Anterior cingulate cortex (tissue), 58 donors: Measurements from ENCODE around the gene NUP93.
"Not testable (repeated sequence)": the region's sequence is repeated elsewhere in the genome, so short reads cannot be mapped to it uniquely, and the experiment has no call there.

Source experiments
- DNase-seq, 58 donors: peaks; one replicate each; lab custom pipeline; 2025; lab: John Stamatoyannopoulos, UW

NUP93 gene

DNA sequence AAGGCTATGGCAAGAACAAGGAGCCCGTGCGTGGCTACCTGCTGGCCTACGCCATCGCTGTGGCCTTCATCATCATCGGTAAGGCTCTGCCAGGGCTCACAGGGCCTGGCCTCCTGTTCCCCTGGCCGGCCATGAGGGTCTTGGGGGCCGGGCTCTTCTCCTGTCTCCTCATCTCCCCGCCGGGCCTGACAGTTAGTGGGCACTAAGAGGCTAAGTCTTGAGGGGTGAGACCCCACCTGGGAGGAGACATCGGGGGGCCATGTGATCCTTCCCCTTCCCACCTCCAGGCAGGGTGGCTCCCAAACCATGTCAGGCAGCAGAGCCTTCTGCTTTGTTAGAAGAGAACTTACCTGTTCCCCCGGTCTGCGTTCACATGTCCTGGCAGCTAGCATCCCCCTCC is 150.2 kb downstream of the NUP93 start:
- no peak for DNase-seq

DNA sequence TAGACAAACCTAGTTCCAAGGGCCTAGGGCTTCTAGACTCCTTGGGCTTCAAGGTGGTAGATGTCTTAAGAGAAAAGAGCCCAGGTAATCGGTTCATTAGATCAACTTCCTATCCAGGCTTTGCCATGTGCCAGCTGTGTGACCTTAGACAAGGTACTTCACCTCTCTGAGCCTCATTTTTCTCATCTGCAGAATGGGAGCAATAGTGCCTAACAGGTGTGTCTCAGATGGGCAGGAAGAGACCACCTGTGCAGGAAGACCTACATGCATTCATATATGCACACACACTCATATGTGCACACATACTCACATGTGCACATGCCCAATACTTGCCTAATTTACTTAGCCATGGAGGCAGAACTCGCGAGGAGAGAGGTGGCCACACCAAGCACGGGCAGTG is 150.8 kb downstream of the NUP93 start:
- no peak for DNase-seq

DNA sequence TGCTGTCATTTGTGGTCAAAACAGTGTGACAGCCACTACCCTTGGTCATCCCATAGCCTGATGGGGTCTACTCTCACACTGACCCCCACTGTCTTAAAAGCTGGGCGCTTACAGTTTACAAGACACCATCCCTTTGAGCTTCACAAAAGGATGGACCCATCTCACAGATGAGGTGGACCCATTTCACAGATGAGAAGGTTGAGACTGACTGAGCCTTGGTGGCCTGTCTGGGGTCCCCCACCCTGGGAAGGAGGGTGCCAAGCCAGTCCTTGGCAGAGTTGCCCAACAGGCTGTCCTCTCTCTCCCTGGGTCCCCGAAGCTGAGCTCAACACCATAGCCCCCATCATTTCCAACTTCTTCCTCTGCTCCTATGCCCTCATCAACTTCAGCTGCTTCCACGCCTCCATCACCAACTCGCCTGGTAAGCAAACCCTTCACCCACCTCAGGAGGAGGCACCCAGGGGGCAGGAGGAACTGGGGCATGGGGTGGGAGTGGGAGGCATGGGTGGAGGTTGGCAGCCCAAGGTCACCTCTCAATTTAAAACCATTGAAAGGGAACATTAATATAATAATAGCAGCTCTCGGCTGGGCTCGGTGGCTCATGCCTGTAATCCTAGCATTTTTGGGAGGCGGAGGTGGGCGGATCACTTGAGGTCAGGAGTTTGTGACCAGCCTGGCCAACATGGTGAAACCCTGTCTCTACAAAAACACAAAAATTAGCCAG is 152.3 kb downstream of the NUP93 start:
- no peak for DNase-seq

DNA sequence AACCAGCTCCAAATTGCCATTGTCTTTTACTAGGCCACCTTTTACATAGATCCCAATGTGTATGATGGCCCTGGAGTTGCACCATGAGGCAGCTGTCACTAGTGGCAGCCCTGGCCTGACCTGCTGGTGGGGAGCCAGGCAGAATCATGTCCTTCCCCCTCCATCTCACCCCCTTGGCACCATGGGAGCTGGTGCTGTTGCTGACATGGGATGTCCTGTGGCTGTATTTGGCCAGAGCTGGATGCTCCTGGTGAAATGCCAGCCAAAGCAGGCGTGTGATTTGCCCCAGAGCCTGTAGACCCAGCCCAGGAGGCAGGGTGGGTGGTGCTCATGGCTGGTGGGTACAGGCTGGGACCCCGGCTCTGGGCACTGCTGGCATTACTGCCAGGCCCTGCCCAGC is 153.7 kb downstream of the NUP93 start:
- DNase-seq: no peak

DNA sequence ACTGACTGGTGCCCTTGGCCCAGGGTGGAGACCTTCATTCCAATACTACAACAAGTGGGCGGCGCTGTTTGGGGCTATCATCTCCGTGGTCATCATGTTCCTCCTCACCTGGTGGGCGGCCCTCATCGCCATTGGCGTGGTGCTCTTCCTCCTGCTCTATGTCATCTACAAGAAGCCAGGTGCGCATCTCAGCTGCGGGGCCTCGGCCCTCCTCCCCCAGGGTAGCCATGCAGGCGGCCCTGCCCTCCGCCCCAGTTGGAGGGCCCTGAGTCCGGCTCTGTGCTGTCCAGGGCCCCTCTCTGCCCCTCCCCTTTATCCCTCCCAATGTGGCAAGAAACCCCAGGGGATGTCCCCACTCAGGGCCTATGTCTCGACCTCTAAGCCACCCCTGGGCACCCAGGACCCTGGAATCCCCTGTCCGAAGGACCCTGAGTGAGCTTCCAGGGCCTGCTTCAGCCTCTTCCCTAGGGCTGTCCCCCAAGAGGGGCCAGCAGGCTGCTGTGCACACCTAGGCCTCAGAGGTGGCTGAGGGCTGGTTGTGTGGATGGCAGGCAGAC is 154.2 kb downstream of the NUP93 start:
- no peak for DNase-seq

DNA sequence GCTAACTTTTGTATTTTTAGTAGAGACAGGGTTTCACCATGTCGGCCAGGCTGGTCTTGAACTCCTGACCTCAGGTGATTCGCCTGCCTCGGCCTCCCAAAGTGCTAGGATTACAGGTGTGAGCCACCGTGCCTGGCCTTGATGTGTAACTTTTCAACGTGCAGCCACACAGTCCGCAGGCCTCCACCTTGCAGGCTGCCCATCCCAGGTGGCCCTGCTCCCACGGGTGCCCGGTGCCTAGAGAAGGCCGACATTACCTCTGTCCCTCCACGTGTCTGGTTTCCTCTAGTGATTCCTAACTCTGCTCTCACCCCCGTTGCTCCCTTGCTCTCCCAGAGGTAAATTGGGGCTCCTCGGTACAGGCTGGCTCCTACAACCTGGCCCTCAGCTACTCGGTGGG is 155.0 kb downstream of the NUP93 start:
- not testable (repeated sequence) for DNase-seq

DNA sequence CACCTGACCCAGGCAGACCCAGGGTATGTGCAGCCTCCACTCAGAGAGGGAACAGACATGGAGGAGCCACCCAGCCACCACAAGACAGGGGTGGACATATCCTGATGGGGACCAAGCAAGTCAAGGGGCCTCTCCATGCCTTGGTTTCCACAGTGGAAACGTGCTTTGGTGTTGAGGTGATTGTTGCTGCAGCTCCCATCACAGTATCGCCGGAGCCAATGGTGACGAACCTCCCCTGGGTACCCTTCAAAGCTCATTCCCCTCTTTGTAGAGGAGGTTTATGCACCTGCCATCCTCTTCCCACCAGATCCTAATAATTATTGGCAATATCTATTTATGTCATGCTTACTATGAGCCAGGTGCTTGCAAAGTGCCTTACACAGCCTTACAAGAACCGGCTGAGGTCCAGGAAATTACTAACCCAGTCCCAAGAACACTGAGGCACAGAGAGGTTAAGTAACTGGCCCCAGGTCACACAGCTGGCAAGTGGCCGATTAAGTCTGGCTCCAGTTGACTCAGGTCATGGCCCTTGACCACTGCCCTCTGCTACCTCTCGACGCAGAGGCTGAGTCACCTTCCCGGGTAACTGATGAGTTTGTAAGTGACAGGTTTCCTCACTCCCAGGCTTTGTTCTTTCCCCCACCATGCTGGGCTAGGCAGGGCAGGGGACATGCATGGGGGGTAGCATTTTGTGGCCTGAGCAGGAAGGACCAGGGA is 155.7 kb downstream of the NUP93 start:
- DNase-seq: no peak

DNA sequence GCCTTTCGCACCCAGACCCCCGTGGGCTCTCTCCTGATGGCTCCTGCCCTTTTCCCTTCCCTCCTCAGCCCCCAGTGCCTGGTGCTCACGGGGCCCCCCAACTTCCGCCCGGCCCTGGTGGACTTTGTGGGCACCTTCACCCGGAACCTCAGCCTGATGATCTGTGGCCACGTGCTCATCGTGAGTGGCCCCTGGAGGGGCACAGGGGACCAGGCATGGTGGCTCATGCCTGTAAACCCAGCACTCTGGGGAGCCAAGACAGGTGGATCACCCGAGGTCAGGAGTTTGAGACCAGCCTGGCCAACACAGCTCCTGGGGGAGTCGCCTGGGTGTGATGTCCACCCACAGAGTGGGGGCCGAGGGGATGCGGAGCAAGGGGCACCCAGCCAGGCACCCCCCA is 156.4 kb downstream of the NUP93 start:
- DNase-seq: no peak

DNA sequence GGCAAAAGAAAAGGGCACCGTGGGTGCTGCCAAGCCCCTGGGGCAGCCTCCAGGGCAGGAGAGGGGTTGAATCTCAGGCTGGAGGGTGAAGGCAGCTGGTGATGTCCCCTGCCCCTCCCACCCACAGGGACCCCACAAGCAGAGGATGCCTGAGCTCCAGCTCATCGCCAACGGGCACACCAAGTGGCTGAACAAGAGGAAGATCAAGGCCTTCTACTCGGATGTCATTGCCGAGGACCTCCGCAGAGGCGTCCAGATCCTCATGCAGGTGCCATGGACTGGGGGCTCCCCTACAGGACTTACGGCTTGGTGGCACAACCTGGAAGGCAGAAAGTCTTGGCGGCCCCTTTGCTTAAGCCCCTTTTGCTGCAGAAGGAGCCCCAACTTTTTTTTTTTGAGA is 156.9 kb downstream of the NUP93 start:
- DNase-seq: no peak

DNA sequence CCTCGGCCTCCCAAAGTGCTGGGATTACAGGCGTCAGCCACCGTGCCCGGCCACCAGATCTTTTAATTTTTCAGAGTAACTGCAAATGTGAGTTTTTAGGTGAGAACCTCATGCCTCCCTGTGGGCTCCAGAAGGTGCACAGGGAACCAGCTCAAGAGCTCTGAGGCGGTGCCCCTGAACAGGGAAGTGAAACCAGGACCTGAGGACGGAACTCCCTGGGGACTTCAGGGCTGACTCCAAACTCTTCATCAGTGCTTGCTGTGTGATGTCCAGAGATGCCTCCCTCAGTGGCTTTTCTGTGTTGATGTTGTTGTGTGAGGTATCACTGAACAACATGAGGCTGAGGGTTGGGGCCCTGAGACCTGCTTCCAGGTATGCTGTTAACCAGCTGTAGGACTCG is 158.9 kb downstream of the NUP93 start:
- DNase-seq: no peak

DNA sequence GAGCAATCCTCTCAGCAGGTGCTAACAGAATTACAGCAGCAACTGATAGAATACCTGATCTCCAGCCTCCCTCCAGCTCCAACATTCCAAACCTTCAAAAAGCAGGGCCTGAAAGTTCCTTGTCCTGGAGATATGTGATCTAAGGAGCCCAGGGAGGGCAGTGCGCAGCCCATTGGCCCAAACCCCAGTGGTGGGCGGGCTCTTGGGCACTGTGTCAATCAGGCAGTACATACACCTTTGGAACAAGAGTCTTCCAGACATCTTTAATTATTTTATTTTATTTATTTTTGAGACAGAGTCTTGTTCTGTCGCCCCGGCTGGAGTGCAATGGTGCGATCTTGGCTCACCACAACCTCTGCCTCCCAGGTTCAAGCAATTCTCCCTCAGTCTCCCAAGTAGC is 159.3 kb downstream of the NUP93 start:
- DNase-seq: no peak

DNA sequence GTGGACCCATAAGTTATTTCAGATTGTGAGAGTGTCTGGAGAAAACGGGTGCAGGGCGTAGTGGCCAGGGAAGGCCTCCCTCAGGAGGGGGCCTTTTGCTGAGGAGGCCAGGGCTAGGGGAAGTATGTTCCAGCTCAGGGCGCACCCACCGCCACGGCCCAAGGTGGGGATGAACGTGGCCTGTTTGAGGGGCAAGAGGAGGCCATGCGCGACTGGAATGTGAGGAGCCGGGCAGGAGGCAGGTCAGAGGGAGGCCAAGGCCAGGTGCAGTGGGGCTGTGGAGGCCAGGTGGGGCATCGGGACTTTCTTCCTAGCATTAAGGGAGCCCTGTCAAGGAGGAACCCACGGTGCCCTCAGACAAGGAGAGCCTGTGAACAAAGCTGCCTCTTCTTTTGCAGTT is 161.8 kb downstream of the NUP93 start:
- no peak for DNase-seq

DNA sequence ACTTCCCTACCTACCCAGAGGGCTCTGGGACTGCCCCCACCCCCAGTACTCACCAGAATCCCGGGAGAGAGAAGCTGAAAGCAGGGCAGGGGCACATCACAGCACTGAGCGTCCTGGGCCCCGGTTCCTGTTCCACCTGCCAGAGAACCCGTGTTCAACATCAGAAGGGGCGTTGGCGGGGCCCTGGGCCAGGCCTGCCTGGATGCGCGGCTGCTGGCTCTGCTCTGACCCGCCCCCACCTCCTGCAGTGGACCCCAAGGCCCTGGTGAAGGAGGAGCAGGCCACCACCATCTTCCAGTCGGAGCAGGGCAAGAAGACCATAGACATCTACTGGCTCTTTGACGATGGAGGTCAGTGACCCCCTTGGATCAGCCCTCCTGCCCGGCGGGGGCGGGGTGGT is 162.8 kb downstream of the NUP93 start:
- no peak for DNase-seq

DNA sequence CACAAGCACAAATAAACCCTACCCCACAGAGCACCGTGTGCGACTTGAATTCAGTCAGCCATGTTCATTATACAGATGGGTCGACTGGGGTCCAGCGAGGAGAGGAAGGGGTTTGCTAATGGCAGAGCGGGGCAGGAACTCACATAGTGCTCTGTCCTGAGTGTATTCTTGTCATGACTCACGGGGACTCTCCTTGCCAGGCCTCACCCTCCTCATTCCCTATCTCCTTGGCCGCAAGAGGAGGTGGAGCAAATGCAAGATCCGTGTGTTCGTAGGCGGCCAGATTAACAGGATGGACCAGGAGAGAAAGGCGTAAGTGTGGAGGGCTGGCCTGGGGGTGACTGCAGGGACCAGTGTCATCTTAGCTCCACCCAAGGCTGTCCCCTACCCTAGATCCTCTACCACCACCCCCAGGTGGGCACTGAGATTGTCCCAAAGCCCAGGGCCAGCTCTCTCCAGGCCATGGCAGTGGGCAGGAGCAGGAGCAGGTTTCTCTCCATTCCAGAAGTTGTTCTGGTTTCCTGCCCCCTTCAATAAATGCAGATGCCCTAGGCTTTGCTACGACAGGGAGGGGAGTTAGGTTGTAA is 164.5 kb downstream of the NUP93 start:
- no peak for DNase-seq

DNA sequence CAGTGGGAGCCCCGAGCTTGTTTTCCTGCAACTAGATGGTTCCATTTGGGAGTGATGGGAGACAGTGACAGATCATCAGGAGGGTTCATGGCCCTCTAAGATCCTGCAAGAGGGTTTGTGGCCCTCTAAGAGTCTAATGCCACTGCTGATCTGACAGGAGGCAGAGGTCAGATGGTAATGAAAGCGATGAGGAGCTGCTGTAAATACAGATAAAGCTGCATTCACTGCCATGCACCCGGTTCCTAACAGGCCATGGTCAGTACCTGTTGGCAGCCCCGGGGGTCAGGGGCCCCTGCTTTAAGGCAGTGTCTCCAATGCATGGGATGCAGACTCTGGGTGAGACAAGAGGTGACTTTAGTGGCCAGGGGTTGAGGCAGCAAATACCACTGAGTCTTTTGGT is 165.9 kb downstream of the NUP93 start:
- DNase-seq: no peak

DNA sequence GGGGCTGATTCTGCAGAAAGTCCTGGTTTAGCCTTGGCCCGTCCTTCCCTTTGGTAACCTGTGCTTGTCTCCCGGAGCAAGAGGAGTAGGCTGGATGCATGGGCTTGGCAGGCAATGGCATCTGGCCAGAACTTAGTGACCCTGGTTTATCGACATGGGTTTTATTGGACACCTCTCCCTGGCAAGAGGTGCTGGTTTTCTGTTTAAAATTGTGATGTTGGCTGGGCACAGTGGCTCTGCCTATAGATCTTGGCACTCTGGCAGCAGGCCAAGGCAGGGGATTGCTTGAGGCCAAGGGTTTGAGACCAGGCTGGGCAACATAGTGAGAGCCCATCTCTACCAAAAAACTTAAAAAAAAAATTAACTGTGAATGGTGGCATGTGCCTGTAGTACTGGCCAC is 166.3 kb downstream of the NUP93 start:
- DNase-seq: no peak

DNA sequence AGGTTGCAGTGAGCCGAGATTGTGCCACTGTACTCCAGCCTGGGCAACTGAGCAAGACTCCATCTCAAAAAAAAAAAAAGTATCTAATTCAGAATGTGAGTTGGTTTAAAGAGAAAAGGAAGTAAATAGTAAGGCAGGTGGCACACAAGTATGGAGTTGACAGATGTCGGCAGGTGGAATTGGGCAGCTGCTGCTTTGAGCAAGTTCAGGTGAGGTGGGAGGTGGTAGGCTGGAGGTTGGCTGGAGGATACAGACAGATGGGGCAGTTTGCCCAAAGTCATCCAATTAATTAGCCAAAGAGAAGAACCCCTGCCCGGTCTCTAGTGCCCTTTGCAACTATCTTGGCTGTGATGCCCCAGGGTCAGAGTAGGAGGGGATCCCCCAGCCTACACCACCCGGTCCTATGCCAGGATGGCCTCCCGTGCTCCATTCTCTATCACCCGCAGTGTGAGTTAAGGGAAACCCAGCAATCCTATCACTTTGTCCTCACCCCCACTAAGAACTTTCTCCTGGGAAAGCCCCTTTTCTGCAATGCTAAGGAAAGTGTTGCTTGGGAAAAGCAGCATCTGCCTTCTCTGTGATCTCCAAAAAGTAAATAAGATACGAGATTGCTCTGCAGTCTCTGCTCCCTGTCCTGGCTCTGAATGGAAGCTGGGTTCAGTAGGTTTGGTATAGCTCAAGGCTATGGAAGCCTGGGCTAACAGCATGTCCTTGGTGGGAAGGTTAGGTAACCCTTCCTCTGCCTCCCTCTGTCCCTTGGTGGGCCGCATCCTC is 167.3 kb downstream of the NUP93 start:
- DNase-seq: no peak

DNA sequence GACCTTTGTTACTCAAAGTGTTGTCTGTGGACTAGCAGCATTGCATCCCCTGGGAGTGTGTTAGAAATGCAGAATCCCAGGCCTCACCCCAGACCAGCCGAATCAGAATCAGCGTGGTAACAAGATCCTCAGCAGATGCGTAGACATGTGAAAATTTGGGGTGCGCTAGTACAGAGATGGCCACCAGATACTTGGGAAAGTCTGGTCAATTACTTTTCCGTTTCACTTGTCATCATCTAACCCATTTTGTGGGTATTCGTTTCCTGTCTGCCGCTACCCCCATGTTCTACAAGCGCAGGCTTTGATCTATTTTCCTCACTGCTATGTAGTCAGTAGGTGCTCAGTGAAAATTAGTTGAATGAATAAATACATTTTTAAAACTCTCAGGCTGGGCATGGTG is 168.9 kb downstream of the NUP93 start:
- DNase-seq: no peak
